WTC11 (cell line): Measurements from ENCODE around the gene PPWD1. TPM values are rescaled to one million over a fixed set of nuclear protein-coding genes. Genes with fewer than 3 reads are reported as not detected.

ENCODE experiments used
- CREM ChIP-seq: sonication (generic); formaldehyde crosslinking; IDR thresholded peaks from 2 replicates; pipeline ENCODE4 v1.8.1; 2022; ENCODE audit warnings: mild to moderate bottlenecking, missing genetic modification reagents, moderate library complexity
- GABPB1 ChIP-seq: sonication (generic); formaldehyde crosslinking; IDR thresholded peaks from 2 replicates; pipeline ENCODE4 v1.8.1; 2023; ENCODE audit warnings: mild to moderate bottlenecking, missing genetic modification reagents
- OVOL2 ChIP-seq: fragments of 250-450 bp; sonication (Bioruptor Pico); IDR thresholded peaks from 2 replicates; pipeline ENCODE4 v1.9.0; 2021; ENCODE audit warnings: mild to moderate bottlenecking, borderline replicate concordance
- ZNF263 ChIP-seq: sonication (generic); formaldehyde crosslinking; IDR thresholded peaks from 2 replicates; pipeline ENCODE4 v1.8.1; 2022; ENCODE audit warnings: low read depth, mild to moderate bottlenecking, moderate library complexity, missing genetic modification reagents
- ZNF317 ChIP-seq: sonication (generic); formaldehyde crosslinking; IDR thresholded peaks from 2 replicates; pipeline ENCODE4 v1.8.1; 2023; ENCODE audit warnings: low read depth, mild to moderate bottlenecking, moderate library complexity, missing genetic modification reagents, borderline replicate concordance
- total RNA-seq: library from RNA; stranded (reverse); gene quantifications from 3 replicates; pipeline ENCODE4 v1.2.3, GENCODE V29; 2021
- TF ChIP-seq, protein P1 (sequence below): sonication (generic); formaldehyde crosslinking; IDR thresholded peaks from 2 replicates; pipeline ENCODE4 v1.8.1; 2022; ENCODE audit warnings: low read depth, mild to moderate bottlenecking, moderate library complexity, missing genetic modification reagents, borderline replicate concordance
- TF ChIP-seq, protein P2 (sequence below): fragments of 250-450 bp; sonication (Bioruptor Pico); IDR thresholded peaks from 2 replicates; pipeline ENCODE4 v1.9.0; 2021; ENCODE audit warnings: mild to moderate bottlenecking
- TF ChIP-seq, protein P3 (sequence below): fragments of 250-450 bp; sonication (Bioruptor Pico); IDR thresholded peaks from 2 replicates; pipeline ENCODE4 v1.9.0; 2021; ENCODE audit warnings: mild to moderate bottlenecking

The PPWD1 gene
- total RNA-seq, 1 experiment from 2014 or later: 34.7 TPM

DNA sequence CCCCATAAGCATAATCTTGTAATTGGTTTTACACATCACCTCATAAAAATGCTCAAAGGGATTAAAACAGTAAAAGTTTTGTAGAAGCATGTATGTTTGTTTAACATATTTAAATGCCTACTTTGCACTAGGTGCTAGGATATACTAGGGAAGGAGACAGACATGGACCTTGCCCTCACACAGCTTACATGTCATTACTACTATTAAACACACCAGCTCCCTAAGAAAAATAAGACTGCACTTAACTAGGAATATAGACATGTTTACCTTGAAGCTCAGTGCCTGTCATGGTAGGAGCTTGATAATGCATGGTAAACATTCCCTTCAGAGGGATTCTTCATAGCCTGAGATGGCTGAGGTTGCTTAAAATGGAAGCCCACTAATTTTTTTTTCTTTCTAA, 67.9 kb downstream of the PPWD1 start (continued):
- no peak for TF ChIP-seq GABPB1
- TF ChIP-seq ZNF263: no peak
- TF ChIP-seq, protein P1, sequence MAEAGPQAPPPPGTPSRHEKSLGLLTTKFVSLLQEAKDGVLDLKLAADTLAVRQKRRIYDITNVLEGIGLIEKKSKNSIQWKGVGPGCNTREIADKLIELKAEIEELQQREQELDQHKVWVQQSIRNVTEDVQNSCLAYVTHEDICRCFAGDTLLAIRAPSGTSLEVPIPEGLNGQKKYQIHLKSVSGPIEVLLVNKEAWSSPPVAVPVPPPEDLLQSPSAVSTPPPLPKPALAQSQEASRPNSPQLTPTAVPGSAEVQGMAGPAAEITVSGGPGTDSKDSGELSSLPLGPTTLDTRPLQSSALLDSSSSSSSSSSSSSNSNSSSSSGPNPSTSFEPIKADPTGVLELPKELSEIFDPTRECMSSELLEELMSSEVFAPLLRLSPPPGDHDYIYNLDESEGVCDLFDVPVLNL (CRISPR knock-in tag): no peak
- TF ChIP-seq, protein P2, sequence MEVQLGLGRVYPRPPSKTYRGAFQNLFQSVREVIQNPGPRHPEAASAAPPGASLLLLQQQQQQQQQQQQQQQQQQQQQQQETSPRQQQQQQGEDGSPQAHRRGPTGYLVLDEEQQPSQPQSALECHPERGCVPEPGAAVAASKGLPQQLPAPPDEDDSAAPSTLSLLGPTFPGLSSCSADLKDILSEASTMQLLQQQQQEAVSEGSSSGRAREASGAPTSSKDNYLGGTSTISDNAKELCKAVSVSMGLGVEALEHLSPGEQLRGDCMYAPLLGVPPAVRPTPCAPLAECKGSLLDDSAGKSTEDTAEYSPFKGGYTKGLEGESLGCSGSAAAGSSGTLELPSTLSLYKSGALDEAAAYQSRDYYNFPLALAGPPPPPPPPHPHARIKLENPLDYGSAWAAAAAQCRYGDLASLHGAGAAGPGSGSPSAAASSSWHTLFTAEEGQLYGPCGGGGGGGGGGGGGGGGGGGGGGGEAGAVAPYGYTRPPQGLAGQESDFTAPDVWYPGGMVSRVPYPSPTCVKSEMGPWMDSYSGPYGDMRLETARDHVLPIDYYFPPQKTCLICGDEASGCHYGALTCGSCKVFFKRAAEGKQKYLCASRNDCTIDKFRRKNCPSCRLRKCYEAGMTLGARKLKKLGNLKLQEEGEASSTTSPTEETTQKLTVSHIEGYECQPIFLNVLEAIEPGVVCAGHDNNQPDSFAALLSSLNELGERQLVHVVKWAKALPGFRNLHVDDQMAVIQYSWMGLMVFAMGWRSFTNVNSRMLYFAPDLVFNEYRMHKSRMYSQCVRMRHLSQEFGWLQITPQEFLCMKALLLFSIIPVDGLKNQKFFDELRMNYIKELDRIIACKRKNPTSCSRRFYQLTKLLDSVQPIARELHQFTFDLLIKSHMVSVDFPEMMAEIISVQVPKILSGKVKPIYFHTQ (CRISPR knock-in tag): no peak
- TF ChIP-seq ZNF317 (CRISPR knock-in tag): no peak
- no peak for TF ChIP-seq OVOL2 (CRISPR knock-in tag)
- TF ChIP-seq CREM: no peak
- TF ChIP-seq, protein P3, sequence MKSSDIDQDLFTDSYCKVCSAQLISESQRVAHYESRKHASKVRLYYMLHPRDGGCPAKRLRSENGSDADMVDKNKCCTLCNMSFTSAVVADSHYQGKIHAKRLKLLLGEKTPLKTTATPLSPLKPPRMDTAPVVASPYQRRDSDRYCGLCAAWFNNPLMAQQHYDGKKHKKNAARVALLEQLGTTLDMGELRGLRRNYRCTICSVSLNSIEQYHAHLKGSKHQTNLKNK: no peak

Other genes starting within 250 kb of the PPWD1 start
- 2.6 to 3.5 TPM (median 2.8 TPM) in 3 replicates for gene ADAMTS6, start 81.4 kb upstream of the PPWD1 start, total RNA-seq
- 33.8 to 37.5 TPM (median 36.6 TPM) in 3 replicates for gene CENPK, start 128 bp upstream of the PPWD1 start, total RNA-seq
- 11.2 to 13.0 TPM (median 11.8 TPM) in 3 replicates for gene TRIM23, start 61.0 kb downstream of the PPWD1 start, total RNA-seq
- 1.9 to 3.3 TPM (median 2.5 TPM) in 3 replicates for gene SHLD3, start 61.7 kb downstream of the PPWD1 start, total RNA-seq
- 16.3 to 18.8 TPM (median 17.0 TPM) in 3 replicates for gene TRAPPC13, start 61.7 kb downstream of the PPWD1 start, total RNA-seq
- 11.8 to 13.5 TPM (median 12.7 TPM) in 3 replicates for gene SGTB, start 158.8 kb downstream of the PPWD1 start, total RNA-seq
- gene NLN, start 158.9 kb downstream of the PPWD1 start, total RNA-seq: 140 to 163 TPM (median 141 TPM) in 3 replicates